DND-41 (cell line): ENCODE results near the gene KIR3DL1.

Experiments used
- CTCF ChIP-seq: IDR thresholded peaks from 2 replicates; pipeline ENCODE4 v1.5.1; 2012; ENCODE audit warnings: borderline replicate concordance, low read length, moderate library complexity, mild to moderate bottlenecking; ENCODE audit not compliant: poor library complexity, severe bottlenecking; ENCODE audit errors: extremely low read depth
- EZH2 ChIP-seq: IDR thresholded peaks from 3 replicates; pipeline ENCODE4 v1.6.1; 2012; ENCODE audit warnings: borderline replicate concordance, low read depth, mild to moderate bottlenecking, moderate library complexity, low read length, inconsistent platforms; ENCODE audit not compliant: severe bottlenecking

DNA sequence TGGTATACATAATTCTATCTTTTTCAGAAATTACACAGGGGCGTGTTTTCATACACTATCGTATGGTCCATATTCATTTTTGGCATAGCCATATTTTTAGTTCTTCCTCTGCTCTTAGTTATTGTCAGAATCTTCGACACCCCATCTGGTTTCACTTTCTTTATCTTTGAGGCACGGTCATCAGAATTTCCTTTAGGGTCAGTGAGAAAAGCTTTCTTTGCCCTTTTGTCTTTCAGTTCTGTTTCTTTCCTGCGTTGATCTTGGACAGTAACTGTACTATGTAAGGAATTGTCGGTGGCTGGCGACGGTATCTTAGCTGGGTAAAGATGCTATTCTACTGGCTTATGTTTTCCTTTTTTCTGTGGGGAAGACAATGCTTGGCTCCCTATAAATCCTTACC, 23.5 kb upstream of the KIR3DL1 start:
- TF ChIP-seq CTCF (no peak), EZH2 (no peak)
